ENCODE results near the gene YTHDC2.

The YTHDC2 gene

GRCh38 chr5:113606298-113607134 lies 93.0 kb downstream of the YTHDC2 start:
- peak; percentile 25 for DNase-seq

GRCh38 chr5:113607361-113607760 lies 93.9 kb downstream of the YTHDC2 start:
- no peak for DNase-seq

GRCh38 chr5:113608113-113608596 lies 94.7 kb downstream of the YTHDC2 start:
- no peak for DNase-seq

GRCh38 chr5:113612060-113612496 lies 98.6 kb downstream of the YTHDC2 start:
- DNase-seq: no peak

- no peak for DNase-seq
These were observed 100.7 kb downstream of the YTHDC2 start for GRCh38 chr5:113614191-113614590.

- DNase-seq: no peak
These were observed 102.2 kb downstream of the YTHDC2 start for GRCh38 chr5:113615708-113616107.

GRCh38 chr5:113617191-113617796 lies 103.8 kb downstream of the YTHDC2 start:
- DNase-seq: no peak

GRCh38 chr5:113632996-113633395 lies 119.5 kb downstream of the YTHDC2 start:
- no peak for DNase-seq

- no peak for DNase-seq
These were observed 121.5 kb downstream of the YTHDC2 start for GRCh38 chr5:113634957-113635356.

- DNase-seq: no peak
These were observed 128.2 kb downstream of the YTHDC2 start for GRCh38 chr5:113641715-113642114.
